GM12875 (cell line): ENCODE data around the gene OR51B4.
"Not testable (repeated sequence)": the region's sequence is repeated elsewhere in the genome, so short reads cannot be mapped to it uniquely, and the experiment has no call there.

Source experiments
- H3K4me3 ChIP-seq: one replicate; pipeline ENCODE4 v1.5.1; 2011; ENCODE audit warnings: low read depth, low read length, control low read depth
- TF ChIP-seq, protein P1 (sequence below): IDR thresholded peaks from 2 replicates; pipeline ENCODE4 v1.5.1; 2011; ENCODE audit warnings: low read depth, mild to moderate bottlenecking, control low read depth, inconsistent platforms, low read length, moderate library complexity, borderline replicate concordance; ENCODE audit not compliant: insufficient read depth

OR51B4 gene

DNA sequence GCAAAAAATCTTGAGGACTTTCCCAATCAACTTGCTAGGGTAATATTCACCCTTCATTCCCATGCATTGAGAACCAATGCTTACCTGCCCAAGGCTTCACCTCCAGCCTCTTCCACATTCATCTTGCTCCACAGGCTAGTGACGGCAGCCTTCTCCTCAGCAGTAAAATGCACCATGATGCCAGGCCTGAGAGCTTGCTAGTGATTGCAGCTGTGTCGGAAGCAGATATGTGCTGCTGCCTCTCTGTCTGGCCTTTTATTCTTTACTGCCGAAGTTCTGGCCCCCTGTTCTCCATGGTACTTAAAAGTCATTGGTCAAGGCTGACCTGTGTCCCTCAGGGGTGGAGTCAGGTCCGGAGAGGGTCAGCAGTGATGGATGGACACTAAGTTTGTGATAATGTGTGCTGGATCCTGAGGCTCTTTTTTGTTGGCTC is 32.0 kb downstream of the OR51B4 start, which contains the start of gene HBE1:
Gene HBE1 (minus strand): TSS at position 231 of the 433 bp plus-strand sequence. CDS start 55 bp downstream, at position 176.
- TF ChIP-seq, protein P1, sequence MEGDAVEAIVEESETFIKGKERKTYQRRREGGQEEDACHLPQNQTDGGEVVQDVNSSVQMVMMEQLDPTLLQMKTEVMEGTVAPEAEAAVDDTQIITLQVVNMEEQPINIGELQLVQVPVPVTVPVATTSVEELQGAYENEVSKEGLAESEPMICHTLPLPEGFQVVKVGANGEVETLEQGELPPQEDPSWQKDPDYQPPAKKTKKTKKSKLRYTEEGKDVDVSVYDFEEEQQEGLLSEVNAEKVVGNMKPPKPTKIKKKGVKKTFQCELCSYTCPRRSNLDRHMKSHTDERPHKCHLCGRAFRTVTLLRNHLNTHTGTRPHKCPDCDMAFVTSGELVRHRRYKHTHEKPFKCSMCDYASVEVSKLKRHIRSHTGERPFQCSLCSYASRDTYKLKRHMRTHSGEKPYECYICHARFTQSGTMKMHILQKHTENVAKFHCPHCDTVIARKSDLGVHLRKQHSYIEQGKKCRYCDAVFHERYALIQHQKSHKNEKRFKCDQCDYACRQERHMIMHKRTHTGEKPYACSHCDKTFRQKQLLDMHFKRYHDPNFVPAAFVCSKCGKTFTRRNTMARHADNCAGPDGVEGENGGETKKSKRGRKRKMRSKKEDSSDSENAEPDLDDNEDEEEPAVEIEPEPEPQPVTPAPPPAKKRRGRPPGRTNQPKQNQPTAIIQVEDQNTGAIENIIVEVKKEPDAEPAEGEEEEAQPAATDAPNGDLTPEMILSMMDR = no peak
- H3K4me3 ChIP-seq = no peak within 1 kb of the TSS

DNA sequence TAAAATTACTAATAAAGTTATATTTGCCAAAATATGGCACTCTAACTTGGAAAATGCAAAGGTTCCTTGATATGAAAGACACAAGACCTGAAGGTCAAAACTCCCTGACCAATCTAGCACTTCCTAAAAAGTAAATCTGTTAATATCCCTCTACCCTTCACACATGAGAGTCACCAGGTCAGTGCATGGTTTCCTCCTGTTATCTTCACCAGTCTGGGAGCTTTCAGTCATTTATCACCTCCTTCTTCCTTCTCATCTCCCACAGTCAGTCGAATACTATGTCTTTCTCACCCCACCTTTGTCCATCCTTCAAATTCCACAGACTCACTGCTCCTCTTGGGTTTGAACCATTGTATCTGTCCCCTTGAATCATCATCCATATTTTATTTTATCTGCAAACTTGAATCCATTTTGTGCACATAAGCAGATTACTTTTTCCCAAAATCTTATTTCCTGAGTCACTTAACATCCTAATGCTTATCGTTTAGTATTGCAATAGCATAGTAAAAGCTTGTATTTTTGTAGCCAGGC is 34.6 kb downstream of the OR51B4 start:
- TF ChIP-seq, protein P1 = no peak

DNA sequence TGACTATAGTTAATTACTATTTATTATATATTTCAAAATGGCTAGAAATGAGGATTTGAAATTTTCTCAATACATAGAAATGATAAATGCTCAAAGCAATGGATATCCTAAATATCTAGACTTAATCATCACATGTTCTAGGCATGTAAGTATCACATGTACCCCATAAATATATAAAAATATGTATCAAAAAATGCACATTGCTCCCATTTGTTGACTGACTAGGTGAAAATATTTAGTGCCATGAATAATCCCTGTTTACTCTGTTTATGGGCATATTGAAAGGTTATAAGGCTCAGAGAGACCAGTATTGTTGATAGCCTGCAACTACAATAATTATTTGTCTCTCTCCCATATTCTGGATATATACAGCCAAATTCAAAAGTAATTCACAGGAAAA is 35.1 kb downstream of the OR51B4 start:
- no peak overlapping the region for H3K4me3 ChIP-seq
- TF ChIP-seq, protein P1 = no peak

More for the DNA sequence above, 34.6 kb downstream of the OR51B4 start:
- H3K4me3 ChIP-seq = no peak overlapping the region

DNA sequence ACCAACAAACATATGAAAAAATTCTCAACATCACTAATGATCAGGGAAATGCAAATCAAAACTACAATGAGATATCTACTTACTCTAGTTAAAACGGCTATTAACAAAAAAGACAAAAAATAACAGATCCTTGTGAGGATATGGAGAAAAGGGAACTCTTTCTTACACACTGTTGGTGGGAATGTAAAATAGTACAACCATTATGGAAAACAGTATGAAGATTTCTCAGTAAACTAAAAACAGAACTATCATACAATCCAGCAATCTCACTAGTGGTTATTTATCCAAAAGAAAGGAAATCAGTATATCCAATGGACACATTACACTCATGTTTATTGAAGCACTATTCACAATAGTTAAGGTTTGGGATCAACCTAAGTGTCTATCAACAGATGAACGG is 35.9 kb downstream of the OR51B4 start:
- H3K4me3 ChIP-seq = no peak overlapping the region
- TF ChIP-seq, protein P1 = no peak

DNA sequence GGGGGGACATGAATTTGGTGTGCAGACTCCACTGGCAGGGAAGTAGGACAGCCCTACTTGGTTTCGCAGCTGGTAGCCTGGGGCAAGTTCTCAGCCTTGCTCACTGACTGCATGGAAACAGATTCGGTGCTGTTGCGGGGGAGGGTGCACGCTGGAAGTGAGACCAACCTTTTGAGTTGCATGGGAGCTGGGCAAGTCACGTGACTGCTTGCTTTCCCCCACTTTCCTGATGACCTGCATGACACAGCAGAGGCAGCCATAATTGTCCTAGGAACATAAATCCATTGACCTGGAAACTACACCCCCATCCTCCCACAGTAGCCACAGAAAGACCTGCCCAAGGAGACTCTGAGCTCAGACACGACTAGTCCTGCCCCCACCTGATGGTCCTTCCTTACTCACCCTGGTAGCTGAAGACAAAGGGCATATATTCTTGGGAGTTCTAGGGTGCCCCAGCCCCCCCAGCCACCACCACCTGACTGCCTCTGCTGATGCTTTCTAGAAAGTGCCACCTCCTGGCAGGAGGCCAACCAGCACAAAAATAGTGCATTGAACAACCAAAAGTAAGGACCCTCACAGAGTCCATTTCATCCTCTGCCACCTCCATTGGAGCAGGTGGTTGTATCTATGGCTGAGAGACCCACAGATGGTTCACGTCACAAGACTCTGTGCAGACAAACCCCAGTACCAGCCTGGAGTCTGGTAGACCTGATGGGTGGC is 43.0 kb downstream of the OR51B4 start:
- TF ChIP-seq, protein P1 = no peak
- no peak overlapping the region for H3K4me3 ChIP-seq

DNA sequence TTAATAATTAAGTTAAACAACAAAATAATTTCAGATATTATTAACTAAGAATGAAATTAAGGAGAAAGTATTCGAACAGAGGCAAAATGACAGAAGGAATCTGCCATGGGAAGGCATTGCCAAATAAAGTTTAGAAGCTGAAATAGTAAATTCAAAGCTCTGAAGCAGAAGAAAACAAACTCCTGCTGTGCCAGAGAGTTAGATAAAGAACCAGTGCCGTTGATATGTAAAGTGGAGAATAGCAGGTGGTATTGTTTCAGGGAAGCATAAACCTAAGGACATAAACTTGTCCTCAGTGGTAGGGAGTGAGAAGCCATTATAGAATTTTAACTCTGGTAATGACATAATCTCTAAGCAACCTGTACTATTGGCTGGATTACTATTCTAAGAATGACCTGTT is 44.5 kb downstream of the OR51B4 start:
- no peak overlapping the region for H3K4me3 ChIP-seq
- TF ChIP-seq, protein P1 = no peak

DNA sequence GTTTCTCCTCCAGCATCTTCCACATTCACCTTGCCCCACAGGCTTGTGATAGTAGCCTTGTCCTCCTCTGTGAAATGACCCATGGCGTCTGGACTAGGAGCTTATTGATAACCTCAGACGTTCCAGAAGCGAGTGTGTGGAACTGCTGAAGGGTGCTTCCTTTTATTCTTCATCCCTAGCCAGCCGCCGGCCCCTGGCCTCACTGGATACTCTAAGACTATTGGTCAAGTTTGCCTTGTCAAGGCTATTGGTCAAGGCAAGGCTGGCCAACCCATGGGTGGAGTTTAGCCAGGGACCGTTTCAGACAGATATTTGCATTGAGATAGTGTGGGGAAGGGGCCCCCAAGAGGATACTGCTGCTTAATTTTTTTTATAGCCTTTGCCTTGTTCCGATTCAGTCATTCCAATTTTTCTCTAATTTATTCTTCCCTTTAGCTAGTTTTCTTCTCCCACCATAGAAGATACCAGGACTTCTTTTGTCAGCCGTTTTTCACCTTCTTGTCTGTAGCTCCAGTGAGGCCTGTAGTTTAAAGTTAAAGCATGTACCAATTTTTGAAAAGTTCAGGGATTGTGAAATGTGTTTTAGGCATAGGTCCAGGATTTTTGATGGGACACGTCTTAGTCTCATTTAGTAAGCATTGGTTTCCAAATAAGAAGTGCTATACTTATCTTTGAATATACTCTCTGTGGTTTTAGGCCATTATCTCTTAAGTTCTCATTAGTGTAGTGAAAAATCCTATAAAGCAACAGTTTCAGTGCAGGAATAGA is 46.9 kb downstream of the OR51B4 start, which contains the start of gene HBG2:
Gene HBG2 (minus strand): TSS at position 136 of the 768 bp plus-strand sequence. CDS start 53 bp downstream, at position 83.
- not testable (repeated sequence) for H3K4me3 ChIP-seq

DNA sequence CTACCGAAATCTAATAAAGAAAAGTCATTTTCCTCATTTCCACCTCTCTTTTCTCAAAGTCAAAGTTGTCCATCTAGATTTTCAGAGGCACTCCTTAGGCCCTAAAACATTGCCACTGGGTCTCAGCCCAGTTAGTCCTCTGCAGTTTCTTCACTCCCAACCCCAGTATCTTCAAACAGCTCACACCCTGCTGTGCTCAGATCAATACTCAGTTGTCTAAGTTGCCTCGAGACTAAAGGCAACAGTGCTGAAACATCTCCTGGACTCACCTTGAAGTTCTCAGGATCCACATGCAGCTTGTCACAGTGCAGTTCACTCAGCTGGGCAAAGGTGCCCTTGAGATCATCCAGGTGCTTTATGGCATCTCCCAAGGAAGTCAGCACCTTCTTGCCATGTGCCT is 47.7 kb downstream of the OR51B4 start:
- H3K4me3 ChIP-seq = not testable (repeated sequence)

DNA sequence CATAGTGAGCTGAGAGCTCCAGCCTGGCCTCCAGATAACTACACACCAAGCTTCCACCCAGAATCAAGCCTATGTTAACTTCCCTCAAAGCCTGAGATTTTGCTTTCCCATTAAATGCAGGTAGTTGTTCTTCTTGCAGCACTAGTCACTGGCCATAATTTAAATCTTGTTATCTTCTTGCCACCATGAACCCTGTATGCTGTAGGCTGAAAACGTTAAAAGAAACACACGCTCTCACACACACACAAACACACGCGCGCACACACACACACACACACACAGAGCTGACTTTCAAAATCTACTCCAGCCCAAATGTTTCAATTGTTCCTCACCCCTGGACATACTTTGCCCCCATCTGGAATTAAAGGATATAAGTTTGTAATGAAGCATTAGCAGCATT is 48.3 kb downstream of the OR51B4 start:
- H3K4me3 ChIP-seq = not testable (repeated sequence)
